NCI-H128 (cell line): ENCODE measurements around the gene SPEG.

Experiments
- DNase-seq: peaks from one replicate; lab custom pipeline; 2025; ENCODE audit not compliant: unreplicated experiment; lab: John Stamatoyannopoulos, UW

SPEG gene

GRCh38 chr2:219422952-219423534 lies 11.6 kb upstream of the SPEG start:
- no peak for DNase-seq

GRCh38 chr2:219423652-219424377 lies 10.8 kb upstream of the SPEG start:
- DNase-seq = no peak

GRCh38 chr2:219425238-219426067 lies 9.2 kb upstream of the SPEG start:
- no peak for DNase-seq

- no peak for DNase-seq
Measured at GRCh38 chr2:219426068-219426443, 8.6 kb upstream of the SPEG start.

- DNase-seq = no peak
Measured at GRCh38 chr2:219426534-219427136, 8.0 kb upstream of the SPEG start.

- DNase-seq = no peak
Measured at GRCh38 chr2:219428469-219428868, 6.2 kb upstream of the SPEG start.

- DNase-seq = no peak
Measured at GRCh38 chr2:219429958-219430606, 4.6 kb upstream of the SPEG start.

- DNase-seq = no peak
Measured at GRCh38 chr2:219430633-219431615, 3.7 kb upstream of the SPEG start.

GRCh38 chr2:219433666-219434467 lies 776 bp upstream of the SPEG start:
- no peak for DNase-seq

- DNase-seq = no peak
Measured at GRCh38 chr2:219434468-219434717, 250 bp upstream of the SPEG start.

- DNase-seq = no peak
Measured at GRCh38 chr2:219435701-219436100, 1.1 kb downstream of the SPEG start.

GRCh38 chr2:219436491-219436890 lies 1.8 kb downstream of the SPEG start:
- no peak for DNase-seq

- DNase-seq = no peak
Measured at GRCh38 chr2:219437141-219437540, 2.5 kb downstream of the SPEG start.

GRCh38 chr2:219437690-219438206 lies 3.1 kb downstream of the SPEG start:
- no peak for DNase-seq

- no peak for DNase-seq
Measured at GRCh38 chr2:219438453-219438852, 3.8 kb downstream of the SPEG start.

- DNase-seq = no peak
Measured at GRCh38 chr2:219439506-219439905, 4.9 kb downstream of the SPEG start.

GRCh38 chr2:219440388-219441256 lies 6.0 kb downstream of the SPEG start:
- no peak for DNase-seq
